AG04449 (cell line): ENCODE measurements around the gene RUNX1.

Experiments used
- CTCF ChIA-PET: fragments of 350-600 bp; formaldehyde crosslinking; extraction: SDS; loops from one replicate; lab custom pipeline; 2021; ENCODE audit warnings: antibody characterized with exemption; lab: Yijun Ruan, JAX
- POLR2A ChIA-PET: fragments of 400-600, 350-600 bp; formaldehyde crosslinking; extraction: SDS; loops from one replicate; lab custom pipeline; 2020; ENCODE audit warnings: antibody characterized with exemption, inconsistent platforms; lab: Yijun Ruan, JAX
- DNase-seq: peaks from one replicate; pipeline ENCODE4 v3.0.0-alpha.2; 2010; ENCODE audit warnings: low read depth, low spot score
- H3K4me3 ChIP-seq: 2 replicates; pipeline ENCODE4 v1.5.1; 2011; ENCODE audit warnings: low read depth, mild to moderate bottlenecking, control low read depth, low read length
- TF ChIP-seq, protein P1 (sequence below): IDR thresholded peaks from one replicate; pipeline ENCODE4 v1.5.1; 2011; ENCODE audit warnings: mild to moderate bottlenecking, moderate library complexity, low read length, control low read depth, inconsistent platforms; ENCODE audit not compliant: insufficient read depth; ENCODE audit errors: missing control alignments

The RUNX1 gene

DNA sequence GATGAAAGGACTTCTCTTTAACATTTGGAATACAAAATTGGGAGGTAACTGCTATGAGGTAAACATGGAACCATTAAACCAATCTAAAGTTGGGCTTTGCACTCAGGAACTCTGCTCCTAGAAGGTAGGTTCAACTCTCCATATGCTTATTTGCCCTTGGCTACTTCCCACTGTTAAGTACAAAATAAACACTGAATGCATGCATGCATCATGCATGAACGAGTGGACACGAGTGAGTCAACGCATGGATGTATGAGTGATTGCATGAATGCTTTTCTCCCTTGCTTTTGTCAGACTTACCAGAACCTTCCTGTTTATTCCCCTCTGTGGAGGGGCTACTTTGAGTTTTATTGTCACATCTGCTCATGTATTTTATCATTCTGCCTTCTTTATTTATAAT, 42.4 kb upstream of the RUNX1 start:
- DNase-seq = no peak
- CTCF ChIA-PET = interaction anchor here (1.2 kb wide), 1 partner anchor 11 kb away, joined by 3 read pairs; no protein-coding TSS in a partner anchor
- TF ChIP-seq, protein P1, sequence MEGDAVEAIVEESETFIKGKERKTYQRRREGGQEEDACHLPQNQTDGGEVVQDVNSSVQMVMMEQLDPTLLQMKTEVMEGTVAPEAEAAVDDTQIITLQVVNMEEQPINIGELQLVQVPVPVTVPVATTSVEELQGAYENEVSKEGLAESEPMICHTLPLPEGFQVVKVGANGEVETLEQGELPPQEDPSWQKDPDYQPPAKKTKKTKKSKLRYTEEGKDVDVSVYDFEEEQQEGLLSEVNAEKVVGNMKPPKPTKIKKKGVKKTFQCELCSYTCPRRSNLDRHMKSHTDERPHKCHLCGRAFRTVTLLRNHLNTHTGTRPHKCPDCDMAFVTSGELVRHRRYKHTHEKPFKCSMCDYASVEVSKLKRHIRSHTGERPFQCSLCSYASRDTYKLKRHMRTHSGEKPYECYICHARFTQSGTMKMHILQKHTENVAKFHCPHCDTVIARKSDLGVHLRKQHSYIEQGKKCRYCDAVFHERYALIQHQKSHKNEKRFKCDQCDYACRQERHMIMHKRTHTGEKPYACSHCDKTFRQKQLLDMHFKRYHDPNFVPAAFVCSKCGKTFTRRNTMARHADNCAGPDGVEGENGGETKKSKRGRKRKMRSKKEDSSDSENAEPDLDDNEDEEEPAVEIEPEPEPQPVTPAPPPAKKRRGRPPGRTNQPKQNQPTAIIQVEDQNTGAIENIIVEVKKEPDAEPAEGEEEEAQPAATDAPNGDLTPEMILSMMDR = no peak
- no peak overlapping the region for H3K4me3 ChIP-seq
- POLR2A ChIA-PET = no interaction called here

DNA sequence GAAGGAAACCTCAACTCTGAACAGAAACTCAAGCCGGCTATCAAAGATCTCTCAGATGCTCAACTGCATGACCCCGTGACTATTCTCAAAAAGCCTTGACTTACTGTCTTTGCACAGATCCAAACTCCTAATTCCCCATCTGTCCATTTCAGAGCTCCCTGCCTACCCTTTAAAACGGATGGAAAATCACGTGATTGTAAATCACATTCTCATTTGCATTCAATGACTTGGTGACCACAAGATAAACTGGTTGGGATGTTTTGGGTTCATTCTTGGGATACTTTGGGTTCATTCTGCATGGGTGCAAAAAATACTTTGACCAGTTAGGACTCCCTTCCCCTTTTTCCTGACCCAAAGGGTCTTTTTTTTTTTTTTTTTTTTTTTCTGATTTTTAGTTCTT, 41.3 kb upstream of the RUNX1 start:
- TF ChIP-seq, protein P1 = no peak
- no peak overlapping the region for H3K4me3 ChIP-seq
- ChIA-PET POLR2A (no interaction called here), CTCF (no interaction called here)
- DNase-seq = no peak

DNA sequence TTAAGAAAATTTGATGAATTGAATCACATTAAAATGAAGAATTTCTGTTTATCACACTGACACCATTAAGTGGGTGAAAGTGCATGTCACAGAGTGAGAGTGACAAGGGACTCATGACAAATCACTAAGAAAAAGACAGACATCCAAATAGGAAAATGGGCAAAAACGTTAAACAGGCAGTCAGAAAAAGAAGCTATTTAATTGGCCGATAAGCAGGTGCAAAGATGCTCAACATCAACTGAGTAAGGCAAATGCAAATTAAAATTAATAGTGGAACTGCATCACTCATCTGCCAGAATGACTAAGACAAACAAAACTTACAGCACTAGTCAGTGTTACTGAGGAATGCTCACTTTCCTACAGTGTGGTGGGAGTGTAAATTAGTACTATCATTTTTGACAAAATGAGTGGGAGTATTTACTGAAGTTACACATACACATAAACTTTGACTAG, 39.2 kb upstream of the RUNX1 start:
- H3K4me3 ChIP-seq = no peak overlapping the region
- ChIA-PET CTCF (interaction anchor here (1.2 kb wide), 1 partner anchor 10 kb away, joined by 3 read pairs; no protein-coding TSS in a partner anchor), POLR2A (interaction anchor here (0.6 kb wide), 1 partner anchor 101 kb away, joined by 3 read pairs; no protein-coding TSS in a partner anchor)
- TF ChIP-seq, protein P1 = no peak
- DNase-seq = no peak

- ChIA-PET CTCF (interaction anchor here (3.0 kb wide), 1 partner anchor 196 kb away, joined by 10 read pairs; no protein-coding TSS in a partner anchor), POLR2A (no interaction called here)
- H3K4me3 ChIP-seq = no peak overlapping the region
- DNase-seq = no peak
- TF ChIP-seq, protein P1 = no peak
Observed at GRCh38 chr21:35086357-35086756, 37.3 kb upstream of the RUNX1 start.

- POLR2A ChIA-PET = interaction anchor here (1.3 to 1.4 kb wide), 2 partner anchors 197 to 198 kb away, joined by 5 to 7 read pairs; no protein-coding TSS in a partner anchor
- no peak overlapping the region for H3K4me3 ChIP-seq
- TF ChIP-seq, protein P1 = no peak
- CTCF ChIA-PET = interaction anchor here (0.6 to 3.0 kb wide), 3 partner anchors 8 to 195 kb away, joined by 3 to 10 read pairs (median 3); no protein-coding TSS in a partner anchor
- DNase-seq = peak; percentile 90
Observed at GRCh38 chr21:35084869-35085268, 35.8 kb upstream of the RUNX1 start.

DNA sequence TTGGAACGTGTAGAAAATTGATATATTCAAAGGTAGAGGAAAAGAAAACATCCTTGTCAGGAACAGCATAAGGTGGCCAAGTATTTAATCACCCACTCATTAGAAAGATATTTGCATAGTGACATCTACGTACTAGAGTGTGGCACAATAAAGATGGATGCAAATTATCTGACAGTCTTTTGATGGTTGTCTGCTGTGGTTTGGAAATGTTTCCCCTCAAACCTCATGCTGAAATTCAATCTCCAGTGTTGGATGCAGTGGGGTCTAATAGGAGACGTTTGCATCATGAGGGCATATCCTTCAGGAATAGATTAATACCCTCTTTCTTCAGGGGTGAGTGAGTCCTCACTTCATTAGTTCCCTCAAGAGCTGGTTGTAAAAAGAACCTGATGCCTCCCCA, 34.1 kb upstream of the RUNX1 start:
- no peak overlapping the region for H3K4me3 ChIP-seq
- CTCF ChIA-PET = no interaction called here
- POLR2A ChIA-PET = no interaction called here
- TF ChIP-seq, protein P1 = no peak
- DNase-seq = no peak
